ENCODE results near the gene SLC44A5.

- no peak for TF ChIP-seq CTCF (conservative IDR thresholded peaks at IDR 0.05; ENCODE audit: low read length)
- no peak for TF ChIP-seq EZH2phosphoT487 (IDR thresholded peaks at IDR 0.05; ENCODE audit: borderline replicate concordance)
These were observed 334.5 kb downstream of the SLC44A5 start for GRCh38 chr1:75276385-75276784.
